B cell (primary cell): ENCODE data around the gene PLCD1. TPM values are rescaled to one million over a fixed set of nuclear protein-coding genes. Genes with fewer than 3 reads are reported as not detected.

ENCODE experiments used
- ATAC-seq: fragments of 200-7000 bp; cut with Tn5 transposase; one replicate; pipeline ENCODE4 v1.10.0; 2021; ENCODE audit warnings: low read depth, mild to moderate bottlenecking, moderate number of reproducible peaks, moderate library complexity
- CTCF ChIA-PET: fragments of 350-600 bp; sonication (Branson Sonifier 250); formaldehyde crosslinking; loops from one replicate; lab custom pipeline; 2021; ENCODE audit warnings: antibody characterized with exemption, inconsistent platforms; lab: Charles Lee
- POLR2A ChIA-PET: fragments of 350-600 bp; sonication (Branson Sonifier 250); formaldehyde crosslinking; loops from one replicate; lab custom pipeline; 2021; ENCODE audit warnings: antibody characterized with exemption; lab: Charles Lee
- DNase-seq: peaks from one replicate; pipeline ENCODE4 v3.0.0; 2013
- H2AFZ ChIP-seq: 2 replicates; pipeline ENCODE4 v1.6.1; 2012; ENCODE audit warnings: mild to moderate bottlenecking, low read depth, low read length; ENCODE audit not compliant: insufficient read depth, poor library complexity, severe bottlenecking
- H3K27ac ChIP-seq, 2 donors: 1 replicate in 1 of 2; 2 replicates in 1 of 2; pipeline ENCODE4 v1.5.1; 2012 to 2013; ENCODE audit warnings: low read length in 2 of 2, mild to moderate bottlenecking in 2 of 2, moderate library complexity in 1 of 2
- H3K27me3 ChIP-seq, 4 experiments: fragments of 200-600 bp in 1 of 4; sonication (generic) in 1 of 4; replicated peaks in 1 of 4; 1 replicate in 2 of 4; 2 replicates in 2 of 4; pipeline versions ENCODE4 v1.6.1 to v1.7.0; 2013 to 2016; ENCODE audit warnings: low read length in 3 of 4, mild to moderate bottlenecking in 2 of 4, mixed read lengths in 1 of 4, moderate library complexity in 1 of 4; ENCODE audit not compliant: insufficient read depth in 4 of 4, control insufficient read depth in 3 of 4; ENCODE audit errors: control extremely low read depth in 1 of 4
- H3K36me3 ChIP-seq, 2 experiments: replicated peaks in 1 of 2; 1 replicate in 1 of 2; 2 replicates in 1 of 2; pipeline versions ENCODE4 v1.6.1 to v1.7.1; 2013; ENCODE audit warnings: low read length in 1 of 2; ENCODE audit not compliant: insufficient read depth in 2 of 2, control insufficient read depth in 1 of 2; ENCODE audit errors: control extremely low read depth in 1 of 2, extremely low read depth in 1 of 2
- H3K4me1 ChIP-seq, 2 donors: fragments of 200-600 bp in 1 of 2; sonication (generic) in 1 of 2; 1 replicate in 1 of 2; 2 replicates in 1 of 2; pipeline versions ENCODE4 v1.5.1 to v1.6.1; 2013 to 2017; ENCODE audit warnings: low read length in 2 of 2; ENCODE audit not compliant: control insufficient read depth in 2 of 2, insufficient read depth in 2 of 2
- H3K4me2 ChIP-seq: replicated peaks from 2 replicates; pipeline ENCODE3; 2012; ENCODE audit warnings: mild to moderate bottlenecking, low read depth, low read length; ENCODE audit not compliant: poor library complexity, severe bottlenecking
- H3K4me3 ChIP-seq, 5 experiments: fragments of 200-600 bp in 1 of 5; sonication (generic) in 1 of 5; 1 replicate in 3 of 5; 2 replicates in 2 of 5; pipeline versions ENCODE4 v1.5.1 to v1.7.0; 2011 to 2016; ENCODE audit warnings: low read length in 4 of 5, mild to moderate bottlenecking in 4 of 5, low read depth in 2 of 5, control low read depth in 1 of 5, moderate library complexity in 1 of 5; ENCODE audit not compliant: insufficient read depth in 1 of 5; ENCODE audit errors: control extremely low read depth in 1 of 5, extremely low read depth in 1 of 5
- H3K79me2 ChIP-seq: fragments of 200-600 bp; sonication (generic); one replicate; pipeline ENCODE4 v1.6.0; 2016; ENCODE audit warnings: low read length; ENCODE audit not compliant: control insufficient read depth, insufficient read depth
- H3K9ac ChIP-seq: fragments of 200-600 bp; sonication (generic); 2 replicates; pipeline ENCODE4 v1.6.1; 2017; ENCODE audit warnings: mild to moderate bottlenecking, low read length, moderate library complexity
- H3K9me3 ChIP-seq, 3 donors: one replicate each; pipeline versions ENCODE4 v1.6.1 to v1.7.1; 2013; ENCODE audit warnings: low read length in 2 of 3; ENCODE audit not compliant: control insufficient read depth in 2 of 3, insufficient read depth in 1 of 3; ENCODE audit errors: control extremely low read depth in 1 of 3
- H4K20me1 ChIP-seq: 2 replicates; pipeline ENCODE4 v1.6.0; 2012; ENCODE audit warnings: mild to moderate bottlenecking, low read length; ENCODE audit not compliant: insufficient read depth, control insufficient read depth, poor library complexity, severe bottlenecking
- H3K27ac Mint-ChIP-seq: one replicate; pipeline ENCODE4 v1.8.0; 2021; ENCODE audit warnings: mixed read lengths
- H3K27me3 Mint-ChIP-seq: one replicate; pipeline ENCODE4 v1.8.0; 2021; ENCODE audit warnings: mixed read lengths
- H3K4me1 Mint-ChIP-seq: one replicate; pipeline ENCODE4 v1.8.0; 2021; ENCODE audit warnings: mixed read lengths
- H3K4me3 Mint-ChIP-seq: one replicate; pipeline ENCODE4 v1.8.0; 2021; ENCODE audit warnings: mixed read lengths
- H3K9me3 Mint-ChIP-seq: one replicate; pipeline ENCODE4 v1.8.0; 2022; ENCODE audit warnings: mixed read lengths; ENCODE audit not compliant: insufficient read depth
- CTCF ChIP-seq: fragments of 200-600 bp; IDR thresholded peaks from one replicate; pipeline ENCODE4 v1.8.0; 2022; ENCODE audit warnings: antibody characterized with exemption, mild to moderate bottlenecking
- EZH2 ChIP-seq: IDR thresholded peaks from 2 replicates; pipeline ENCODE4 v1.6.1; 2012; ENCODE audit warnings: borderline replicate concordance, low read depth, mild to moderate bottlenecking, moderate library complexity, low read length; ENCODE audit not compliant: insufficient read depth, poor library complexity, severe bottlenecking
- WGBS: methylation state at CpG from one replicate; pipeline ENCODE4 v1.1.5; 2013; ENCODE audit warnings: missing lambda C conversion rate; ENCODE audit not compliant: insufficient coverage; 5-methylcytosine and 5-hydroxymethylcytosine counted together
- intact Hi-C: fragments of 100-400 bp; cut with micrococcal nuclease; formaldehyde crosslinking; loops from one replicate; pipeline ENCODE4 v1.10.0; 2022
- polyA plus RNA-seq: library from polyadenylated mRNA; depleted of rRNA; stranded (reverse); fragments of >200 nt; gene quantifications from 2 replicates; pipeline ENCODE4 v1.2.3, GENCODE V29; 2012
- total RNA-seq, 2 donors: library from RNA; stranded (reverse); fragments of 120-200 nt in 1 of 2; gene quantifications; 1 replicate in 1 of 2; 2 replicates in 1 of 2; pipeline versions ENCODE4 v1.2.3 to v1.2.4, GENCODE V29; 2013 to 2022

Gene PLCD1
- total and polyA plus RNA-seq, 2 donors (not counting 1 experiment from before 2014, with no cell fraction given): 5.8 to 10.1 TPM

GRCh38 chr3:38046821-38047220 is 17.4 kb upstream of the PLCD1 start:
- Mint-ChIP-seq H3K27ac (no peak overlapping the region), H3K27me3 (peaks cover 21% of the 10 kb centered on the region), H3K4me3 (no peak overlapping the region), H3K4me1 (no peaks in the 10 kb centered on the region), H3K9me3 (no peaks in the 10 kb centered on the region)
- WGBS: no CpG with 5 or more reads among the region's 2 CpGs
- Histone ChIP-seq H3K4me2 (no peak overlapping the region), H3K27me3 (peaks cover 0 to 3% (median 0%) of the 10 kb centered on the region in 4 experiments), H3K79me2 (no peaks in the 10 kb centered on the region), H3K4me3 (no peak overlapping the region), H4K20me1 (no peaks in the 10 kb centered on the region), H3K27ac (no peak overlapping the region), H3K9ac (no peak overlapping the region), H3K4me1 (no peaks in the 10 kb centered on the region), H2AFZ (no peak overlapping the region), H3K9me3 (no peaks in the 10 kb centered on the region), H3K36me3 (no peaks in the 10 kb centered on the region)
- CTCF ChIA-PET: no interaction called here
- POLR2A ChIA-PET: no interaction called here
- intact Hi-C loops: no loop called here
- ATAC-seq (no peak), DNase-seq (no peak)
- TF ChIP-seq CTCF: no peak

- Histone ChIP-seq H4K20me1 (no peaks in the 10 kb centered on the region), H3K27me3 (peaks cover 0 to 3% (median 0%) of the 10 kb centered on the region in 4 experiments), H3K27ac (no peak overlapping the region), H3K4me2 (no peak overlapping the region), H3K36me3 (no peaks in the 10 kb centered on the region), H3K9ac (no peak overlapping the region), H3K9me3 (no peaks in the 10 kb centered on the region), H3K79me2 (no peaks in the 10 kb centered on the region), H3K4me1 (no peaks in the 10 kb centered on the region), H3K4me3 (no peak overlapping the region), H2AFZ (no peak overlapping the region)
- ChIA-PET POLR2A (no interaction called here), CTCF (no interaction called here)
- H3K27me3 Mint-ChIP-seq: peaks cover 17% of the 10 kb centered on the region
- WGBS: 100% methylated on average over 1 of the region's 4 CpGs
- no peak overlapping the region for H3K27ac Mint-ChIP-seq
- DNase-seq: no peak
- no peak for TF ChIP-seq EZH2
- TF ChIP-seq CTCF: no peak
- intact Hi-C loops: no loop called here
- H3K4me3 Mint-ChIP-seq: no peak overlapping the region
- H3K9me3 Mint-ChIP-seq: no peaks in the 10 kb centered on the region
- no peak for ATAC-seq
- H3K4me1 Mint-ChIP-seq: no peaks in the 10 kb centered on the region
Measured at GRCh38 chr3:38046027-38046426, 16.6 kb upstream of the PLCD1 start.
